HCT116 (cell line): ENCODE results near the gene MEIOB.

Experiments used
- CEBPB ChIP-seq: IDR thresholded peaks from 2 replicates; pipeline ENCODE4 v1.6.1; 2012; ENCODE audit warnings: low read depth
- EGR1 ChIP-seq: IDR thresholded peaks from 2 replicates; pipeline ENCODE4 v1.6.1; 2012; ENCODE audit warnings: low read depth
- EZH2 ChIP-seq: fragments of 200-600 bp; sonication (generic); IDR thresholded peaks from 2 replicates; pipeline ENCODE4 v1.6.1; 2017; ENCODE audit warnings: antibody characterized with exemption, mixed run types
- JUND ChIP-seq: IDR thresholded peaks from 2 replicates; pipeline ENCODE4 v1.6.1; 2012
- RAD21 ChIP-seq: IDR thresholded peaks from 2 replicates; pipeline ENCODE4 v1.6.1; 2012; ENCODE audit warnings: low read depth, mild to moderate bottlenecking
- SIN3A ChIP-seq: IDR thresholded peaks from 2 replicates; pipeline ENCODE4 v1.6.1; 2012; ENCODE audit warnings: low read depth
- SRF ChIP-seq: IDR thresholded peaks from 2 replicates; pipeline ENCODE4 v1.6.1; 2012; ENCODE audit warnings: low read depth
- TF ChIP-seq, protein P1 (sequence below), 3 experiments: fragments of 200-600 bp in 1 of 3; sonication (generic) in 1 of 3; IDR thresholded peaks in 2 of 3; conservative IDR thresholded peaks in 1 of 3; 2 replicates each; pipeline ENCODE4 v1.5.1; 2012 to 2017; ENCODE audit warnings: low read depth in 2 of 3, low read length in 2 of 3, antibody characterized with exemption in 1 of 3, borderline replicate concordance in 1 of 3, control low read depth in 1 of 3, mild to moderate bottlenecking in 1 of 3, mixed read lengths in 1 of 3, mixed run types in 1 of 3, moderate library complexity in 1 of 3; ENCODE audit not compliant: insufficient read depth in 1 of 3
- TF ChIP-seq, protein P2 (sequence below): IDR thresholded peaks from 2 replicates; pipeline ENCODE4 v1.6.1; 2012
- TF ChIP-seq, protein P3 (sequence below): IDR thresholded peaks from 2 replicates; pipeline ENCODE4 v1.6.1; 2011; ENCODE audit warnings: mild to moderate bottlenecking, low read length, moderate library complexity; ENCODE audit not compliant: insufficient replicate concordance; ENCODE audit errors: extremely low read depth

DNA sequence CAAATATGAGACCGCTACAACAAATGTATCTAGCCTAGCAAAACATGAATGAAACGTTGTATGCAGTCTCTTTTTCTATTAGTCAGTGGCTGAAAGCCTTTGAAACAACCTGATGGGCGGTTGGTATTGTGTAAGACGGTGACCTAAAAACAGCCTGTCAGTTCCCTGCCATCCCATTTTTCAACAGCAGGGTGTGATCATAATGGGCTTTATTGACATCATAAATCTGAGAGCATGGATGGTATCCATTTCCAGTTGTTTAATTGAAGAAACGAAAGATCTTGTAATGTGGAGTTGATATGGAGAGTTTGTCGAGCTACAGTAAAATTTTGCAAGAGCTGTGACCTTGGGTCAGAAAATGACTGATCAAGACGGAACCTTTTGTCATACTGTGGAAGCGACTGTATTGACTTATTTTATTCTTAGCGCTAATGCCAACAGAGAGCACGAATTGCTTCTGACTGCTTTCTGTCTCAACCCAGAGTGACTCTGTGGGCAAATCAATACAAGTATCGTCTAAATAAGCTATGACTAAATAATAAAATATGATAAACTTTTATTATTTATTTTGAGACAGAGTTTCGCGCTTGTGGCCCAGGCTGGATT, 12.3 kb upstream of the MEIOB start:
- TF ChIP-seq, protein P1, sequence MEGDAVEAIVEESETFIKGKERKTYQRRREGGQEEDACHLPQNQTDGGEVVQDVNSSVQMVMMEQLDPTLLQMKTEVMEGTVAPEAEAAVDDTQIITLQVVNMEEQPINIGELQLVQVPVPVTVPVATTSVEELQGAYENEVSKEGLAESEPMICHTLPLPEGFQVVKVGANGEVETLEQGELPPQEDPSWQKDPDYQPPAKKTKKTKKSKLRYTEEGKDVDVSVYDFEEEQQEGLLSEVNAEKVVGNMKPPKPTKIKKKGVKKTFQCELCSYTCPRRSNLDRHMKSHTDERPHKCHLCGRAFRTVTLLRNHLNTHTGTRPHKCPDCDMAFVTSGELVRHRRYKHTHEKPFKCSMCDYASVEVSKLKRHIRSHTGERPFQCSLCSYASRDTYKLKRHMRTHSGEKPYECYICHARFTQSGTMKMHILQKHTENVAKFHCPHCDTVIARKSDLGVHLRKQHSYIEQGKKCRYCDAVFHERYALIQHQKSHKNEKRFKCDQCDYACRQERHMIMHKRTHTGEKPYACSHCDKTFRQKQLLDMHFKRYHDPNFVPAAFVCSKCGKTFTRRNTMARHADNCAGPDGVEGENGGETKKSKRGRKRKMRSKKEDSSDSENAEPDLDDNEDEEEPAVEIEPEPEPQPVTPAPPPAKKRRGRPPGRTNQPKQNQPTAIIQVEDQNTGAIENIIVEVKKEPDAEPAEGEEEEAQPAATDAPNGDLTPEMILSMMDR (IDR thresholded peaks at IDR 0.05 in 2 of 3, conservative IDR thresholded peaks at IDR 0.05 in 1 of 3; ENCODE audit: borderline replicate concordance in 1 of 3, insufficient read depth in 1 of 3, low read depth in 2 of 3, low read length in 2 of 3): peak; percentile 37 to 54 (median 39); a peak in 5 of 6 replicates
- TF ChIP-seq RAD21: peak; percentile 39
- TF ChIP-seq, protein P2, sequence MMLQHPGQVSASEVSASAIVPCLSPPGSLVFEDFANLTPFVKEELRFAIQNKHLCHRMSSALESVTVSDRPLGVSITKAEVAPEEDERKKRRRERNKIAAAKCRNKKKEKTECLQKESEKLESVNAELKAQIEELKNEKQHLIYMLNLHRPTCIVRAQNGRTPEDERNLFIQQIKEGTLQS: no peak
- no peak for TF ChIP-seq JUND
- no peak for TF ChIP-seq EGR1
- TF ChIP-seq SRF: no peak
- TF ChIP-seq EZH2: no peak
- peak; percentile 55 for TF ChIP-seq CEBPB
- TF ChIP-seq SIN3A: no peak
- TF ChIP-seq, protein P3, sequence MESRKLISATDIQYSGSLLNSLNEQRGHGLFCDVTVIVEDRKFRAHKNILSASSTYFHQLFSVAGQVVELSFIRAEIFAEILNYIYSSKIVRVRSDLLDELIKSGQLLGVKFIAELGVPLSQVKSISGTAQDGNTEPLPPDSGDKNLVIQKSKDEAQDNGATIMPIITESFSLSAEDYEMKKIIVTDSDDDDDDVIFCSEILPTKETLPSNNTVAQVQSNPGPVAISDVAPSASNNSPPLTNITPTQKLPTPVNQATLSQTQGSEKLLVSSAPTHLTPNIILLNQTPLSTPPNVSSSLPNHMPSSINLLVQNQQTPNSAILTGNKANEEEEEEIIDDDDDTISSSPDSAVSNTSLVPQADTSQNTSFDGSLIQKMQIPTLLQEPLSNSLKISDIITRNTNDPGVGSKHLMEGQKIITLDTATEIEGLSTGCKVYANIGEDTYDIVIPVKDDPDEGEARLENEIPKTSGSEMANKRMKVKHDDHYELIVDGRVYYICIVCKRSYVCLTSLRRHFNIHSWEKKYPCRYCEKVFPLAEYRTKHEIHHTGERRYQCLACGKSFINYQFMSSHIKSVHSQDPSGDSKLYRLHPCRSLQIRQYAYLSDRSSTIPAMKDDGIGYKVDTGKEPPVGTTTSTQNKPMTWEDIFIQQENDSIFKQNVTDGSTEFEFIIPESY: no peak
